ENCODE results near the gene RELCH. TPM values are rescaled to one million over a fixed set of nuclear protein-coding genes. Genes with fewer than 3 reads are reported as not detected.

The RELCH gene
- total RNA-seq, 1 donor from 2014 or later, result 44.6 TPM

GRCh38 chr18:62340996-62341395, 153.9 kb downstream of the RELCH start:
- H3K9me3 Mint-ChIP-seq (ENCODE audit: unreplicated experiment), result no peaks in the 10 kb centered on the region
- TF ChIP-seq, protein P1, sequence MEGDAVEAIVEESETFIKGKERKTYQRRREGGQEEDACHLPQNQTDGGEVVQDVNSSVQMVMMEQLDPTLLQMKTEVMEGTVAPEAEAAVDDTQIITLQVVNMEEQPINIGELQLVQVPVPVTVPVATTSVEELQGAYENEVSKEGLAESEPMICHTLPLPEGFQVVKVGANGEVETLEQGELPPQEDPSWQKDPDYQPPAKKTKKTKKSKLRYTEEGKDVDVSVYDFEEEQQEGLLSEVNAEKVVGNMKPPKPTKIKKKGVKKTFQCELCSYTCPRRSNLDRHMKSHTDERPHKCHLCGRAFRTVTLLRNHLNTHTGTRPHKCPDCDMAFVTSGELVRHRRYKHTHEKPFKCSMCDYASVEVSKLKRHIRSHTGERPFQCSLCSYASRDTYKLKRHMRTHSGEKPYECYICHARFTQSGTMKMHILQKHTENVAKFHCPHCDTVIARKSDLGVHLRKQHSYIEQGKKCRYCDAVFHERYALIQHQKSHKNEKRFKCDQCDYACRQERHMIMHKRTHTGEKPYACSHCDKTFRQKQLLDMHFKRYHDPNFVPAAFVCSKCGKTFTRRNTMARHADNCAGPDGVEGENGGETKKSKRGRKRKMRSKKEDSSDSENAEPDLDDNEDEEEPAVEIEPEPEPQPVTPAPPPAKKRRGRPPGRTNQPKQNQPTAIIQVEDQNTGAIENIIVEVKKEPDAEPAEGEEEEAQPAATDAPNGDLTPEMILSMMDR (IDR thresholded peaks at IDR 0.05; ENCODE audit: partially characterized antibody, unreplicated experiment), result no peak
- H3K27me3 Mint-ChIP-seq (ENCODE audit: unreplicated experiment), result peaks cover 2% of the 10 kb centered on the region
- no peaks in the 10 kb centered on the region for H3K36me3 Mint-ChIP-seq (ENCODE audit: unreplicated experiment)
- no peak overlapping the region for H3K27ac Mint-ChIP-seq (ENCODE audit: unreplicated experiment)
- no peak for DNase-seq
- no peaks in the 10 kb centered on the region for H3K4me1 Mint-ChIP-seq (ENCODE audit: low read depth, unreplicated experiment)
- H3K4me3 Mint-ChIP-seq (ENCODE audit: unreplicated experiment), result no peak overlapping the region

GRCh38 chr18:62341473-62341872, 154.4 kb downstream of the RELCH start:
- TF ChIP-seq, protein P1 (IDR thresholded peaks at IDR 0.05; ENCODE audit: partially characterized antibody, unreplicated experiment), result no peak
- DNase-seq, result no peak
- Mint-ChIP-seq H3K27ac (ENCODE audit: unreplicated experiment) (no peak overlapping the region), H3K4me1 (ENCODE audit: low read depth, unreplicated experiment) (peaks cover under 1% of the 10 kb centered on the region), H3K9me3 (ENCODE audit: unreplicated experiment) (no peaks in the 10 kb centered on the region), H3K36me3 (ENCODE audit: unreplicated experiment) (no peaks in the 10 kb centered on the region), H3K4me3 (ENCODE audit: unreplicated experiment) (no peak overlapping the region), H3K27me3 (ENCODE audit: unreplicated experiment) (peaks cover 4% of the 10 kb centered on the region)

DNA sequence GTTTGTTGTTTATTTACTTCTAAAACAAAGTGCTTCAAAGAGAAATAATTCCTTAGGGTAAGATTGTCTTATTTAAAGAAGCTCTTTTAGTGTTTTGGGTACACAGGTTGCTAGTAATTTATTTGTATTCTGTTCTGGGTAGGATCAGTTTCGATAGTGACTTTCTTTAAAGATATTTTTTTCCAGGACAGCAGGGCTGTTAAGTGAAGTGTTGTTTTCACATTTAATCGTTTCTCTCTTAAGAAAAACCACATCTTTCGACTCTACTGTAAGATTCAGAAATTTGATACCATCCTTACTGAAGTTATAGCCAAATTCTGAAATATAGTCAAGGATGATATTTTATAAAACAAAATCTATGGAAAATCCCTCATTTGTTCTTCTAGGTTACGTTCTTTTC, 155.8 kb downstream of the RELCH start:
- DNase-seq, result no peak
- Mint-ChIP-seq H3K27ac (ENCODE audit: unreplicated experiment) (no peak overlapping the region), H3K9me3 (ENCODE audit: unreplicated experiment) (no peaks in the 10 kb centered on the region), H3K4me1 (ENCODE audit: low read depth, unreplicated experiment) (peaks cover 7% of the 10 kb centered on the region), H3K4me3 (ENCODE audit: unreplicated experiment) (no peak overlapping the region), H3K27me3 (ENCODE audit: unreplicated experiment) (peaks cover 3% of the 10 kb centered on the region), H3K36me3 (ENCODE audit: unreplicated experiment) (no peaks in the 10 kb centered on the region)
- TF ChIP-seq, protein P1 (IDR thresholded peaks at IDR 0.05; ENCODE audit: partially characterized antibody, unreplicated experiment), result no peak

- Mint-ChIP-seq H3K9me3 (ENCODE audit: unreplicated experiment) (no peaks in the 10 kb centered on the region), H3K36me3 (ENCODE audit: unreplicated experiment) (no peaks in the 10 kb centered on the region), H3K4me3 (ENCODE audit: unreplicated experiment) (no peak overlapping the region), H3K4me1 (ENCODE audit: low read depth, unreplicated experiment) (peaks cover 7% of the 10 kb centered on the region), H3K27ac (ENCODE audit: unreplicated experiment) (no peak overlapping the region), H3K27me3 (ENCODE audit: unreplicated experiment) (peaks cover 3% of the 10 kb centered on the region)
- no peak for DNase-seq
- TF ChIP-seq, protein P1 (IDR thresholded peaks at IDR 0.05; ENCODE audit: partially characterized antibody, unreplicated experiment), result no peak
These were observed 156.3 kb downstream of the RELCH start for GRCh38 chr18:62343316-62343715.

GRCh38 chr18:62345909-62346308, 158.9 kb downstream of the RELCH start:
- Mint-ChIP-seq H3K36me3 (ENCODE audit: unreplicated experiment) (no peaks in the 10 kb centered on the region), H3K9me3 (ENCODE audit: unreplicated experiment) (no peaks in the 10 kb centered on the region), H3K4me1 (ENCODE audit: low read depth, unreplicated experiment) (peaks cover 7% of the 10 kb centered on the region), H3K27me3 (ENCODE audit: unreplicated experiment) (peaks cover 3% of the 10 kb centered on the region), H3K27ac (ENCODE audit: unreplicated experiment) (no peak overlapping the region), H3K4me3 (ENCODE audit: unreplicated experiment) (no peak overlapping the region)
- TF ChIP-seq, protein P1 (IDR thresholded peaks at IDR 0.05; ENCODE audit: partially characterized antibody, unreplicated experiment), result no peak
- no peak for DNase-seq

Measured in glutamatergic neuron (in vitro differentiated cells).